Measurements from ENCODE around the gene ALG5. TPM values are rescaled to one million over a fixed set of nuclear protein-coding genes. Genes with fewer than 3 reads are reported as not detected.
A peak's percentile ranks its signal among the peaks of the same experiment; 100 is the strongest.

Gene ALG5
- total RNA-seq, 1 donor from 2014 or later, result 35.4 TPM

DNA sequence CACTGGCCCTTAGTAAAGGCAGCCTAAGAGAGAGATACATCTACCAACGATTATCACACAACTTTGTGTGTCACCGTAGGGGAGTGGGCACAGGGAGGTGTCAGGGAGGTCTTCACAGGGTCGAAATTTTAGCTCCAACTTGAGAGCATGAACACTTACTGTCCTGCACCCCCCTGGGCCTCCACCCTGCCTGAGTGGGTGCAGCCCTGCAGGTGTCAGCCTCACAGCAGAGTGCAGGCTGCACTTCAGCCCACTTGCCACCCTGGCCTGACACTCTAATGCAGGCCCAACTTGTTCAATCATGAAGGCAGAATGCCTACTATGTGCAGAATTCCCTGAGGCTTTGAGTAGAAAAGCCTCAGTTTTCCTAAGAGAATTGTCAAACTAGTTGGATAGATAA, 75.1 kb downstream of the ALG5 start:
- Mint-ChIP-seq H3K9me3 (ENCODE audit: unreplicated experiment) (no peaks in the 10 kb centered on the region), H3K27ac (ENCODE audit: unreplicated experiment) (no peak overlapping the region), H3K27me3 (ENCODE audit: unreplicated experiment) (peaks cover 5% of the 10 kb centered on the region), H3K4me3 (ENCODE audit: unreplicated experiment) (no peak overlapping the region), H3K4me1 (ENCODE audit: unreplicated experiment) (peaks cover 6% of the 10 kb centered on the region), H3K36me3 (ENCODE audit: unreplicated experiment) (no peaks in the 10 kb centered on the region)
- no peak for DNase-seq (ENCODE audit: extremely low spot score, unreplicated experiment)
- TF ChIP-seq, protein P1, sequence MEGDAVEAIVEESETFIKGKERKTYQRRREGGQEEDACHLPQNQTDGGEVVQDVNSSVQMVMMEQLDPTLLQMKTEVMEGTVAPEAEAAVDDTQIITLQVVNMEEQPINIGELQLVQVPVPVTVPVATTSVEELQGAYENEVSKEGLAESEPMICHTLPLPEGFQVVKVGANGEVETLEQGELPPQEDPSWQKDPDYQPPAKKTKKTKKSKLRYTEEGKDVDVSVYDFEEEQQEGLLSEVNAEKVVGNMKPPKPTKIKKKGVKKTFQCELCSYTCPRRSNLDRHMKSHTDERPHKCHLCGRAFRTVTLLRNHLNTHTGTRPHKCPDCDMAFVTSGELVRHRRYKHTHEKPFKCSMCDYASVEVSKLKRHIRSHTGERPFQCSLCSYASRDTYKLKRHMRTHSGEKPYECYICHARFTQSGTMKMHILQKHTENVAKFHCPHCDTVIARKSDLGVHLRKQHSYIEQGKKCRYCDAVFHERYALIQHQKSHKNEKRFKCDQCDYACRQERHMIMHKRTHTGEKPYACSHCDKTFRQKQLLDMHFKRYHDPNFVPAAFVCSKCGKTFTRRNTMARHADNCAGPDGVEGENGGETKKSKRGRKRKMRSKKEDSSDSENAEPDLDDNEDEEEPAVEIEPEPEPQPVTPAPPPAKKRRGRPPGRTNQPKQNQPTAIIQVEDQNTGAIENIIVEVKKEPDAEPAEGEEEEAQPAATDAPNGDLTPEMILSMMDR (IDR thresholded peaks at IDR 0.05), result no peak

DNA sequence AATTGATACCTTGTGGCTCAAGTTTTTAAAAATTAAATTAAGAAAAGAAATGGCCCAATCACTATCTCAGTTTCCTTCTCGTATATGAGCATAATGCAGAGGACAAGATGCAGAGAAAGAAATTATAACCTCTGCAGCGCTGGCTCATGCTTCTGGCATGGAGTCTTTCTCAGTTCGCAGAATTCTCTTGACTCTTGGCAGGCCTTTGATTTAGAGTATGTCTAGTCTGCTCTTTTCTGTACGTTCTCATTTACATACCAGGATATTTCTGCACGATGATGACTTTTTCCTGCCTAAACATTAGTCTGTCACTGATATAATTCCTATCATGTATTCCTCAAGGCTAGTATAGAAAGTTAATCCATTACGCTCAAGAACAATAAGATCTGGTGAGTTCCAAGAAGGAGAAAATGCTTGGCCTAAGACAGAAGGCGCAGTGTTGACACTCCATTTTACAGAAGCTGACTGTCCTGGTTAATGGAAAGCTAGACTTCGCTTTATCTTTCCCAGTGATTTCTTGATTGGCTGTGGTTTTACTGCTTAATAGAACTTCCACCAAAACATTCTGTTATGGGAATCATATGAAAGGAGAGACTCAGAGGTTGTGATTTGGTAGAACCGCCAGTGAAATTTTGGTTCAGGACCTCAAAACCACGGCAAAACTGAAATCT, 77.4 kb downstream of the ALG5 start:
- Mint-ChIP-seq H3K27ac (ENCODE audit: unreplicated experiment) (no peak overlapping the region), H3K27me3 (ENCODE audit: unreplicated experiment) (peaks cover 2% of the 10 kb centered on the region), H3K4me3 (ENCODE audit: unreplicated experiment) (no peak overlapping the region), H3K36me3 (ENCODE audit: unreplicated experiment) (no peaks in the 10 kb centered on the region), H3K4me1 (ENCODE audit: unreplicated experiment) (peaks cover 16% of the 10 kb centered on the region), H3K9me3 (ENCODE audit: unreplicated experiment) (no peaks in the 10 kb centered on the region)
- DNase-seq (ENCODE audit: extremely low spot score, unreplicated experiment), result no peak
- TF ChIP-seq, protein P1 (IDR thresholded peaks at IDR 0.05), result no peak

DNA sequence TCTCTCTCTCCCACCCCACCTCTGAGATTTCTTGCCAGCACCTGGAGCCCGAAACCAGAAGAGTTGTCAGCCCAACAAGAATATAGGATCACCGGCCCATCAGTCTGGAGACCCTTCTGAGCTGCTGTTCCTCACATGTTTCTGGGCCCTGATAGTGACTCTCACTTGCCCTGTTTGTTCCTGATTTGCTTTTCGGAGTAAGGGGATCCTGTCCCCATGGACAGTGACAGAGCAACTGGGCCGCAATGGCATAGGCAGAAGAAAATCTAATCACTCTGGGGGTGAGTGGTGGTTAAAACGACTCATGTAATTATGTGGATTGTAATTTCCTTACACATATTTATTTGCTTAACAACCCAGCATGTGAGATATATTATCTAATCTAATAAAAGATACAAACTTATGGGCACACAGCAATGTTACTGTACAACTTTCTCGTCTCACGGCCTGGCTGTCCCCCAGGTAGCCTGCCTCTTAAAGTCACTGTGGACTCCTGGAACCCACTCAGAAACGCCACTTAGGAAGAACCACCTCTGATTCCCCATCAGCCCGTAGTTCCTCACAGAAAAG, 78.4 kb downstream of the ALG5 start:
- Mint-ChIP-seq H3K4me1 (ENCODE audit: unreplicated experiment) (peaks cover 16% of the 10 kb centered on the region), H3K27ac (ENCODE audit: unreplicated experiment) (peak overlapping the region; percentile 49), H3K9me3 (ENCODE audit: unreplicated experiment) (no peaks in the 10 kb centered on the region), H3K4me3 (ENCODE audit: unreplicated experiment) (peak overlapping the region; percentile 71), H3K36me3 (ENCODE audit: unreplicated experiment) (no peaks in the 10 kb centered on the region), H3K27me3 (ENCODE audit: unreplicated experiment) (peaks cover 2% of the 10 kb centered on the region)
- no peak for DNase-seq (ENCODE audit: extremely low spot score, unreplicated experiment)
- TF ChIP-seq, protein P1 (IDR thresholded peaks at IDR 0.05), result no peak

DNA sequence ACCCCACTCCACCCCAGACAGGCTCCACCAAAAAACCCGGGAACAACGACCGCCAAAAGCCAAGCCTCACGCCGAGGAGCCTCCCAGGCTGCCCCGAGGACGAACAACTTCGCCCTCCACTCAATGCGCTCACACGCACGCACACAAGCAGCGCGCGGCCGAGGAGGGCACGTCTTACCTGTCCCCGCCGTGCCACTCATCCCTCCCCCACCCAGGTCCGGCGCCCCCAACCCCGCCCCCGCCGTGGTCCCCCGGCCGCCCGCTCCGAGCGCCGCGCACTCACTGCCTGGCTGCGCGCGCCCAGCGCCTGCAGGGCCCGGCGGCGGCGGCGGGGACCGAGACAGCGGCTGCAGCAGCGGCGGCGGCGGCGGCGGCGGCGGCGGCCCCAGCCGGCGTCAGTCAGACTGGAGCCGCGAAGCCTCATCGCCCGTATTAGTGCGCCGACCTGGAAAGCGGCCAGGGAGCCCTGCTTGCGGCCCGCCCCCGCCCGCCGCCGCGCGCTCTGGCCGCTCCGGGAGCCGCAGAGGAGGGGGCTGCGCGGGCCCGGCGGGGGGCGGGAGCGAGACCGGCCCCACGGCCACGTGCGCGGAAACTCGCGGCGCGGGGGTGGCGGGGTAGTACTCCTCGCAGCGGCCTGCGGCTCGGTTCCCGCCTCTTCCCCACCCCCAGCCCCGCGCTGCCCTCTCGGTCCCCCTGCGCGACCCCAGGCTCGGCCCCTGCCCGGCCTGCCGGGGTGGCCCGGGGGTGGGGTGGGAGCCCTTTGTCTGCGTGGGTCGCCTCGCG, 79.1 kb downstream of the ALG5 start, which contains the start of gene SMAD9:
SMAD9 (minus strand) TSS at position 406 of the 783 bp plus-strand sequence. CDS start 40,549 bp downstream, outside the sequence.
- H3K27me3 Mint-ChIP-seq (ENCODE audit: unreplicated experiment), result peaks cover 2% of the 10 kb centered on the region
- H3K36me3 Mint-ChIP-seq (ENCODE audit: unreplicated experiment), result no peaks in the 10 kb centered on the region
- TF ChIP-seq, protein P1 (IDR thresholded peaks at IDR 0.05), result no peak
- DNase-seq (ENCODE audit: extremely low spot score, unreplicated experiment), result peak; percentile 88
- peaks cover 16% of the 10 kb centered on the region for H3K4me1 Mint-ChIP-seq (ENCODE audit: unreplicated experiment)
- H3K9me3 Mint-ChIP-seq (ENCODE audit: unreplicated experiment), result no peaks in the 10 kb centered on the region
- H3K27ac Mint-ChIP-seq (ENCODE audit: unreplicated experiment), result peak within 1 kb of the TSS; percentile 70
- peak within 1 kb of the TSS; percentile 87 for H3K4me3 Mint-ChIP-seq (ENCODE audit: unreplicated experiment)
